IMR-90 (cell line): Measurements from ENCODE around the gene UBE2D4. TPM values are rescaled to one million over a fixed set of nuclear protein-coding genes. Genes with fewer than 3 reads are reported as not detected.

Experiments
- ATAC-seq: fragments of 200-7000 bp; cut with Tn5 transposase; 2 replicates; pipeline ENCODE4 v1.9.1; 2020; ENCODE audit warnings: low read depth, mild to moderate bottlenecking, moderate library complexity
- BruUV-seq: library from RNA; stranded (reverse); fragments of 400-500 nt; replicated peaks from 2 replicates; lab custom pipeline; 2021; lab: Mats Ljungman, UMichigan
- CTCF ChIA-PET: fragments of 300-600 bp; formaldehyde crosslinking; extraction: SDS; loops from one replicate; lab custom pipeline; 2021; ENCODE audit warnings: antibody characterized with exemption; lab: Yijun Ruan, JAX
- POLR2A ChIA-PET: fragments of 300-600 bp; sonication (Branson Sonifier 250); formaldehyde crosslinking; loops from one replicate; lab custom pipeline; 2022; ENCODE audit warnings: antibody characterized with exemption; ENCODE audit not compliant: unreplicated experiment; lab: Charles Lee
- DNase-seq: peaks from one replicate; pipeline ENCODE4 v3.0.0; 2013
- H2AFZ ChIP-seq: replicated peaks from 2 replicates; pipeline ENCODE3; 2013; ENCODE audit warnings: low read length, mild to moderate bottlenecking; ENCODE audit not compliant: poor library complexity
- H2AK5ac ChIP-seq: 2 replicates; pipeline ENCODE4 v1.6.1; 2013; ENCODE audit warnings: low read depth, low read length, inconsistent platforms
- H2AK9ac ChIP-seq: replicated peaks from 2 replicates; pipeline ENCODE3; 2013; ENCODE audit warnings: mild to moderate bottlenecking, low read depth, low read length, moderate library complexity; ENCODE audit not compliant: poor library complexity
- H2BK120ac ChIP-seq: 2 replicates; pipeline ENCODE4 v1.6.1; 2013; ENCODE audit warnings: low read depth, low read length, inconsistent platforms
- H2BK15ac ChIP-seq: 3 replicates; pipeline ENCODE4 v1.6.1; 2013; ENCODE audit warnings: low read depth, low read length, inconsistent platforms
- H2BK20ac ChIP-seq: 2 replicates; pipeline ENCODE4 v1.6.1; 2013; ENCODE audit warnings: low read depth, mild to moderate bottlenecking, inconsistent platforms, low read length, moderate library complexity
- H2BK5ac ChIP-seq: 2 replicates; pipeline ENCODE4 v1.6.1; 2013; ENCODE audit warnings: mild to moderate bottlenecking, low read depth, low read length, inconsistent platforms; ENCODE audit not compliant: poor library complexity, severe bottlenecking
- H3K14ac ChIP-seq: replicated peaks from 2 replicates; pipeline ENCODE4 v1.6.1; 2013; ENCODE audit warnings: low read depth, low read length, inconsistent platforms
- H3K18ac ChIP-seq: 2 replicates; pipeline ENCODE4 v1.6.1; 2013; ENCODE audit warnings: low read depth, low read length, control low read depth
- H3K23ac ChIP-seq: 2 replicates; pipeline ENCODE4 v1.6.1; 2013; ENCODE audit warnings: low read depth, low read length, inconsistent platforms
- H3K27ac ChIP-seq: 2 replicates; pipeline ENCODE4 v1.5.1; 2013; ENCODE audit warnings: mild to moderate bottlenecking, control low read depth, low read length; ENCODE audit not compliant: insufficient read depth
- H3K27me3 ChIP-seq: 2 replicates; pipeline ENCODE4 v1.6.1; 2013; ENCODE audit warnings: low read length; ENCODE audit not compliant: control insufficient read depth, insufficient read depth
- H3K36me3 ChIP-seq: 2 replicates; pipeline ENCODE4 v1.6.1; 2013; ENCODE audit warnings: low read length, mixed read lengths; ENCODE audit not compliant: control insufficient read depth, insufficient read depth
- H3K4ac ChIP-seq: 2 replicates; pipeline ENCODE4 v1.6.1; 2013; ENCODE audit warnings: low read depth, low read length, inconsistent platforms
- H3K4me1 ChIP-seq: 2 replicates; pipeline ENCODE4 v1.6.1; 2013; ENCODE audit warnings: low read length, mixed read lengths; ENCODE audit not compliant: control insufficient read depth, insufficient read depth
- H3K4me2 ChIP-seq: 2 replicates; pipeline ENCODE4 v1.6.1; 2013; ENCODE audit warnings: low read depth, mild to moderate bottlenecking, control low read depth, low read length, moderate library complexity
- H3K4me3 ChIP-seq: 2 replicates; pipeline ENCODE4 v1.5.1; 2013; ENCODE audit warnings: low read depth, mild to moderate bottlenecking, control low read depth, low read length, moderate library complexity; ENCODE audit not compliant: insufficient read depth
- H3K56ac ChIP-seq: 2 replicates; pipeline ENCODE4 v1.6.1; 2013; ENCODE audit warnings: low read length, inconsistent platforms; ENCODE audit not compliant: insufficient read depth; ENCODE audit errors: extremely low read depth
- H3K79me1 ChIP-seq, 2 experiments: 2 replicates each; pipeline ENCODE4 v1.6.1; 2013; ENCODE audit warnings: low read length in 2 of 2, inconsistent platforms in 1 of 2, low read depth in 1 of 2
- H3K9ac ChIP-seq: 2 replicates; pipeline ENCODE4 v1.6.1; 2013; ENCODE audit warnings: low read depth, low read length, control low read depth
- H3K9me1 ChIP-seq: 2 replicates; pipeline ENCODE4 v1.6.1; 2013; ENCODE audit warnings: low read length, inconsistent platforms; ENCODE audit not compliant: insufficient read depth
- H3K9me3 ChIP-seq: 2 replicates; pipeline ENCODE4 v1.6.1; 2013; ENCODE audit warnings: low read length; ENCODE audit not compliant: control insufficient read depth, insufficient read depth
- H4K20me1 ChIP-seq: 2 replicates; pipeline ENCODE4 v1.6.1; 2013; ENCODE audit warnings: low read length, inconsistent platforms; ENCODE audit not compliant: insufficient read depth
- H4K5ac ChIP-seq: 2 replicates; pipeline ENCODE4 v1.6.1; 2013; ENCODE audit warnings: mild to moderate bottlenecking, low read depth, low read length, control low read depth
- H4K8ac ChIP-seq, 2 experiments: 2 replicates each; pipeline ENCODE4 v1.6.1; 2013; ENCODE audit warnings: low read depth in 2 of 2, low read length in 2 of 2, control low read depth in 1 of 2, inconsistent platforms in 1 of 2
- H4K91ac ChIP-seq: 2 replicates; pipeline ENCODE4 v1.6.1; 2013; ENCODE audit warnings: low read depth, low read length, inconsistent platforms; ENCODE audit not compliant: insufficient read depth
- BHLHE40 ChIP-seq: fragments of 150-350 bp; IDR thresholded peaks from 2 replicates; pipeline ENCODE4 v1.6.1; 2016; ENCODE audit warnings: mild to moderate bottlenecking, low read depth, low read length
- CTCF ChIP-seq: conservative IDR thresholded peaks from 2 replicates; pipeline ENCODE4 v1.5.1; 2012; ENCODE audit warnings: mild to moderate bottlenecking, low read depth, low read length, improper control_type of control experiment
- MAZ ChIP-seq: IDR thresholded peaks from 2 replicates; pipeline ENCODE4 v1.6.1; 2012; ENCODE audit warnings: low read depth, mild to moderate bottlenecking, low read length, improper control_type of control experiment, moderate library complexity, borderline replicate concordance
- NFE2L2 ChIP-seq: fragments of 150-350 bp; IDR thresholded peaks from 2 replicates; pipeline ENCODE4 v1.6.1; 2016; ENCODE audit warnings: low read depth, mild to moderate bottlenecking, low read length
- RAD21 ChIP-seq: IDR thresholded peaks from 2 replicates; pipeline ENCODE4 v1.6.1; 2012; ENCODE audit warnings: low read length, improper control_type of control experiment
- RFX5 ChIP-seq: IDR thresholded peaks from 2 replicates; pipeline ENCODE4 v1.8.0; 2012; ENCODE audit warnings: low read depth, mild to moderate bottlenecking, low read length, moderate library complexity
- WGBS, 2 experiments: methylation state at CpG; one replicate each; pipeline versions ENCODE4 v1.1.5 to v1.1.7; 2013; ENCODE audit warnings: missing lambda C conversion rate in 2 of 2; ENCODE audit not compliant: insufficient read length in 1 of 2; ENCODE audit errors: extremely low coverage in 2 of 2; 5-methylcytosine and 5-hydroxymethylcytosine counted together
- dilution Hi-C: fragments of 300-500 bp; cut with HindIII; formaldehyde crosslinking; loops from one replicate; pipeline ENCODE4 v1.14.3; 2018; ENCODE audit warnings: low sequenced_read_pairs; ENCODE audit not compliant: unreplicated experiment
- in situ Hi-C: fragments of 300-500 bp; cut with MboI; formaldehyde crosslinking; loops from 3 replicates; pipeline ENCODE4 v1.14.3; 2019; ENCODE audit warnings: low sequenced_read_pairs, inconsistent platforms, mixed read lengths
- intact Hi-C: fragments of 100-400 bp; cut with micrococcal nuclease; formaldehyde crosslinking; loops from 2 replicates; pipeline ENCODE4 v1.10.0; 2022
- polyA plus RNA-seq, 3 experiments: library from polyadenylated mRNA; depleted of rRNA; stranded (reverse); fragments of >200 nt; gene quantifications; 2 replicates each; pipeline ENCODE4 v1.2.3, GENCODE V29; 2012; ENCODE audit warnings: low replicate concordance in 1 of 3
- total RNA-seq: library from RNA; depleted of rRNA; stranded (reverse); fragments of >200 nt; gene quantifications from 2 replicates; pipeline ENCODE4 v1.2.3, GENCODE V29; 2012
- TF ChIP-seq, protein P1 (sequence below): fragments of 150-350 bp; IDR thresholded peaks from 2 replicates; pipeline ENCODE4 v1.6.1; 2017; ENCODE audit warnings: mild to moderate bottlenecking, antibody characterized with exemption, low read length, low read depth

The UBE2D4 gene
- total and polyA plus RNA-seq, 2 of the 4 experiments (the other 2 are of a cell fraction): 9.7 to 10.5 TPM

GRCh38 chr7:43931346-43931745 lies 5.1 kb downstream of the UBE2D4 start:
- Histone ChIP-seq H3K56ac (no peak overlapping the region), H2BK120ac (no peak overlapping the region), H2BK15ac (no peak overlapping the region), H3K9me1 (no peaks in the 10 kb centered on the region; the same call in 1 of the 2 replicates), H3K36me3 (no peaks in the 10 kb centered on the region), H3K4me2 (no peak overlapping the region), H2BK20ac (no peak overlapping the region), H3K4me3 (no peak overlapping the region), H3K9me3 (no peaks in the 10 kb centered on the region), H4K91ac (no peak overlapping the region), H3K27ac (no peak overlapping the region), H3K9ac (no peak overlapping the region), H2AFZ (no peak overlapping the region), H3K4me1 (no peaks in the 10 kb centered on the region), H3K27me3 (no peaks in the 10 kb centered on the region), H3K18ac (no peak overlapping the region), H3K23ac (no peak overlapping the region), H2BK5ac (no peak overlapping the region), H3K4ac (no peak overlapping the region), H3K79me1 (peaks cover 0 to 3% of the 10 kb centered on the region in 2 experiments; a peak in 2 of 4 replicates), H2AK5ac (no peak overlapping the region; the same call in 1 of the 2 replicates), H4K20me1 (no peaks in the 10 kb centered on the region), H2AK9ac (no peak overlapping the region), H3K14ac (no peak overlapping the region), H4K5ac (no peak overlapping the region), H4K8ac (no peak overlapping the region)
- no peak for ATAC-seq
- BruUV-seq: no TSS peak
- dilution Hi-C loops (no loop called here), intact Hi-C loops (no loop called here), in situ Hi-C loops (no loop called here)
- TF ChIP-seq CTCF: no peak
- TF ChIP-seq, protein P1, sequence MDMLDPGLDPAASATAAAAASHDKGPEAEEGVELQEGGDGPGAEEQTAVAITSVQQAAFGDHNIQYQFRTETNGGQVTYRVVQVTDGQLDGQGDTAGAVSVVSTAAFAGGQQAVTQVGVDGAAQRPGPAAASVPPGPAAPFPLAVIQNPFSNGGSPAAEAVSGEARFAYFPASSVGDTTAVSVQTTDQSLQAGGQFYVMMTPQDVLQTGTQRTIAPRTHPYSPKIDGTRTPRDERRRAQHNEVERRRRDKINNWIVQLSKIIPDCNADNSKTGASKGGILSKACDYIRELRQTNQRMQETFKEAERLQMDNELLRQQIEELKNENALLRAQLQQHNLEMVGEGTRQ: no peak
- no peak for TF ChIP-seq NFE2L2
- TF ChIP-seq RAD21: no peak
- no peak for TF ChIP-seq MAZ
- no peak for TF ChIP-seq RFX5
- TF ChIP-seq BHLHE40: no peak
- CTCF ChIA-PET: no interaction called here
- 100% methylated on average over 1 of the region's 7 CpGs; no CpG with 5 or more reads in 1 of the 2 experiments for WGBS, 2 experiments
- no peak for DNase-seq
- POLR2A ChIA-PET: no interaction called here
